Measurements from ENCODE around the gene GAL3ST3. TPM values are rescaled to one million over a fixed set of nuclear protein-coding genes. Genes with fewer than 3 reads are reported as not detected.

Gene GAL3ST3
- polyA plus RNA-seq, 3 donors, result not detected

- Histone ChIP-seq H2AFZ (ENCODE audit: insufficient read depth, low read depth, low read length, poor library complexity, severe bottlenecking) (no peak overlapping the region), H3K79me2 (ENCODE audit: insufficient read depth, low read length) (no peaks in the 10 kb centered on the region), H3K9me3 (replicated peaks in 1 of 2; ENCODE audit: control insufficient read depth in 1 of 2, insufficient read depth in 1 of 2, low read length in 2 of 2) (no peaks in the 10 kb centered on the region), H3K27me3 (ENCODE audit: control insufficient read depth in 2 of 2, insufficient read depth in 2 of 2, low read length in 2 of 2) (peaks cover 2 to 19% of the 10 kb centered on the region in 2 donors), H3K27ac (ENCODE audit: low read depth in 1 of 2, low read length in 2 of 2) (no peak overlapping the region), H4K20me1 (ENCODE audit: insufficient read depth, low read length) (no peaks in the 10 kb centered on the region), H3K4me3 (replicated peaks in 1 of 3; ENCODE audit: low read depth in 2 of 3, low read length in 3 of 3) (no peak overlapping the region), H3K4me1 (ENCODE audit: control insufficient read depth in 1 of 2, insufficient read depth in 2 of 2, low read length in 2 of 2) (no peaks in the 10 kb centered on the region), H3K4me2 (replicated peaks; ENCODE audit: extremely low read depth, low read length, poor library complexity, severe bottlenecking) (peak overlapping the region; percentile 16), H3K9ac (ENCODE audit: insufficient read depth, low read length, poor library complexity, severe bottlenecking) (no peak overlapping the region), H3K36me3 (replicated peaks in 1 of 2; ENCODE audit: control insufficient read depth in 1 of 2, insufficient read depth in 2 of 2, low read length in 2 of 2) (no peaks in the 10 kb centered on the region)
- Mint-ChIP-seq H3K27me3 (ENCODE audit: low read depth in 3 of 3) (peaks cover 18 to 37% (median 29%) of the 10 kb centered on the region in 3 donors), H3K9me3 (peaks cover 0 to 8% (median 0%) of the 10 kb centered on the region in 7 donors), H3K4me1 (peaks cover 9% of the 10 kb centered on the region), H3K27ac (no peak overlapping the region), H3K4me3 (no peak overlapping the region), H3K36me3 (peaks cover 0 to 6% of the 10 kb centered on the region in 2 donors)
- TF ChIP-seq CTCF (IDR thresholded peaks at IDR 0.05), result peak; percentile 97
- intact Hi-C loops (cut with micrococcal nuclease), result no loop called here
- DNase-seq, result peak; percentile 62 to 78 (median 70)
- WGBS (ENCODE audit: insufficient coverage), result 28% methylated on average over 9 of the region's 11 CpGs
These were observed 3.8 kb downstream of the GAL3ST3 start for GRCh38 chr11:66045177-66045639.

DNA sequence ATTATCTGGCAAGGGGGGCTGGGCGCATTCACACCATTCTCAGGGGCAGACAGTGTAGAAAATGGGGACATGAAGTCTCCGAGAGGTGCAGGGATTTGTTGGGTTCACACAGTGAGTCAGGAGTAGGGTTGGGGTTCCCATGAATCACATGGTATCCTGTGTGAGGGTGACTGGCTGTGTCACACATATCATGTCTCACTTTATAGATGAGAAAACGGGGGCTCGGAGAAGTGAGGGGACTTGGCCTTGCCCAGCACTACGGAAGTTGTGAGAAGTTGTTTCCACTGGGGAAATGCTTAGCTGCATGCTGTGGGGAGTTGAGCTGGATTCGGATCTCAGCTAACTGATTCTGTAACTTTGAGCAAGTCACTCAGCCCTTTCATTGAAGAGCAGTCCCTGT is 4.2 kb downstream of the GAL3ST3 start:
- peak in 2 of 3 donors; percentile 22 to 69 for DNase-seq
- Histone ChIP-seq H3K36me3 (replicated peaks in 1 of 2; ENCODE audit: control insufficient read depth in 1 of 2, insufficient read depth in 2 of 2, low read length in 2 of 2) (no peaks in the 10 kb centered on the region), H3K4me3 (replicated peaks in 1 of 3; ENCODE audit: low read depth in 2 of 3, low read length in 3 of 3) (no peak overlapping the region), H3K9ac (ENCODE audit: insufficient read depth, low read length, poor library complexity, severe bottlenecking) (no peak overlapping the region), H3K9me3 (replicated peaks in 1 of 2; ENCODE audit: control insufficient read depth in 1 of 2, insufficient read depth in 1 of 2, low read length in 2 of 2) (no peaks in the 10 kb centered on the region), H3K4me2 (replicated peaks; ENCODE audit: extremely low read depth, low read length, poor library complexity, severe bottlenecking) (peak overlapping the region; percentile 16), H3K27me3 (ENCODE audit: control insufficient read depth in 2 of 2, insufficient read depth in 2 of 2, low read length in 2 of 2) (peaks cover 2 to 19% of the 10 kb centered on the region in 2 donors), H3K27ac (ENCODE audit: low read depth in 1 of 2, low read length in 2 of 2) (no peak overlapping the region), H4K20me1 (ENCODE audit: insufficient read depth, low read length) (no peaks in the 10 kb centered on the region), H3K4me1 (ENCODE audit: control insufficient read depth in 1 of 2, insufficient read depth in 2 of 2, low read length in 2 of 2) (no peaks in the 10 kb centered on the region), H3K79me2 (ENCODE audit: insufficient read depth, low read length) (no peaks in the 10 kb centered on the region), H2AFZ (ENCODE audit: insufficient read depth, low read depth, low read length, poor library complexity, severe bottlenecking) (no peak overlapping the region)
- no peak for TF ChIP-seq CTCF (IDR thresholded peaks at IDR 0.05)
- Mint-ChIP-seq H3K4me3 (no peak overlapping the region), H3K27me3 (ENCODE audit: low read depth in 3 of 3) (peaks cover 18 to 36% (median 29%) of the 10 kb centered on the region in 3 donors), H3K9me3 (peaks cover 0 to 8% (median 0%) of the 10 kb centered on the region in 7 donors), H3K4me1 (peaks cover 9% of the 10 kb centered on the region), H3K36me3 (peaks cover 0 to 6% of the 10 kb centered on the region in 2 donors), H3K27ac (peak overlapping the region in 1 of 7 donors; percentile 69)
- 45% methylated on average over 4 of the region's 6 CpGs for WGBS (ENCODE audit: insufficient coverage)
- intact Hi-C loops (cut with micrococcal nuclease), result no loop called here
